HG02623 (cell line): ENCODE measurements around the gene GTF2H4.
A peak's percentile ranks its signal among the peaks of the same experiment; 100 is the strongest.
"Not testable (repeated sequence)": the region's sequence is repeated elsewhere in the genome, so short reads cannot be mapped to it uniquely, and the experiment has no call there.

Experiments used
- ATAC-seq: cut with Tn5 transposase; IDR thresholded peaks from one replicate; pipeline ENCODE4 v1.9.1; 2021; ENCODE audit warnings: moderate library complexity; ENCODE audit not compliant: unreplicated experiment

The GTF2H4 gene

DNA sequence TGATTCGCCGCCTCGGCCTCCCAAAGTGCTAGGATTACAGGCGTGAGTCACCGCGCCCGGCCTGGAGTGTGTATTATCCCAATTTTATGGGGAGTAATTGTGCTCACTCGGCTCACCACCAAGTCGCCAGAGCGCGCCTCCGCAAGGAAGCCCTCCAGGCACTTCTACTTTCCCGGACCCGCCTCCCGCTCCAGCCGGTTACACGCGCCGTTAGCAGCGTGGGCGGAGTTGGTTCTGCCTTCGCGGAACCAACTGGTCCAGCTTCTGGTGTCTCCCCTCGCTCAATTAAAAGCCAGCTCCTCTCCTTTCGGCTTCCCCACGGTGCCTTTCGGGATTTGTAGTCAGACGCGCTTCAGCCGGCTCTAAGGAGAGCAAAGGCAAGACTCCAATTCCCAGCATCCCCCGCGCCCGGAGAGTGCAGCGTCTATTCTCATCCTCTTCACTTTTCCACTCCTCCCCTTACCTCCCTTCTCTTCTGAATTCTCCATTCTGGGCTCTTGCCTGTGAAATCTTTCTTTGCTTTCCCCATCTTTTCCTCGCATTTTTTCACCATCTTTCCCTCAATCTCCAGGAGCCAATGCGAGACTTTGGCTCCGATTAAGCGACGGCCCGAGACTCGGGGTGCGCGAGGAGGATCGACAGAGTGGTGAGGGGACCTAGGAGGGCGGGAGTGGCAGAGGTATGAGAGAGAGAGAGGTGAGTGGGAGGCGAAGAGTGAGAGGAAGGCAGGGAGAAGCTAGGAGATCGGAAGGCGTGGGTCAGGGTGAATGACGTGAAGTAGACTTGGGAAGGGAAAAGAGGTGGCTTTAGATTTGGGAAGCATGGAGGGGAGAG is at the start of gene GTF2H4:
Gene GTF2H4 (plus strand): TSS at position 450 of the 834 bp plus-strand sequence.
- peak; percentile 91 for ATAC-seq

DNA sequence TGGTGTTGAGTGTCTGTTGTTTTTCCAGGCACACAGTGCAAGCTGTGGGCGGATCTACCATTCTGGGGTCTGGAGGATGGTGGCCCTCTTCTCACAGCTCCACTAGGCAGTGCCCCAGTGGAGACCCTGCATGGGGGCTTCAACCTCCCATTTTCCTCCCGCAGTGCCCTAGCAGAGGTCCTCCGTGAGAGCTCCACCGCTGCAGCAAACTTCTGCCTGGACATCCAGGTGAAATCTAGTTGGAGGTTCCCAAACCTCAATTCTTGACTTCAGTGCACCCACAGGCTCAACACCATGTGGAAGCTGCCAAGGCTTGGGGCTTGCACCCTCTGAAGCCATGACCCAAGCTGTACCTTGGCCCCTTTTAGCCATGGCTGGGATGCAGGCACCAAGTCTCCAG is 48.3 kb upstream of the GTF2H4 start:
- not testable (repeated sequence) for ATAC-seq

DNA sequence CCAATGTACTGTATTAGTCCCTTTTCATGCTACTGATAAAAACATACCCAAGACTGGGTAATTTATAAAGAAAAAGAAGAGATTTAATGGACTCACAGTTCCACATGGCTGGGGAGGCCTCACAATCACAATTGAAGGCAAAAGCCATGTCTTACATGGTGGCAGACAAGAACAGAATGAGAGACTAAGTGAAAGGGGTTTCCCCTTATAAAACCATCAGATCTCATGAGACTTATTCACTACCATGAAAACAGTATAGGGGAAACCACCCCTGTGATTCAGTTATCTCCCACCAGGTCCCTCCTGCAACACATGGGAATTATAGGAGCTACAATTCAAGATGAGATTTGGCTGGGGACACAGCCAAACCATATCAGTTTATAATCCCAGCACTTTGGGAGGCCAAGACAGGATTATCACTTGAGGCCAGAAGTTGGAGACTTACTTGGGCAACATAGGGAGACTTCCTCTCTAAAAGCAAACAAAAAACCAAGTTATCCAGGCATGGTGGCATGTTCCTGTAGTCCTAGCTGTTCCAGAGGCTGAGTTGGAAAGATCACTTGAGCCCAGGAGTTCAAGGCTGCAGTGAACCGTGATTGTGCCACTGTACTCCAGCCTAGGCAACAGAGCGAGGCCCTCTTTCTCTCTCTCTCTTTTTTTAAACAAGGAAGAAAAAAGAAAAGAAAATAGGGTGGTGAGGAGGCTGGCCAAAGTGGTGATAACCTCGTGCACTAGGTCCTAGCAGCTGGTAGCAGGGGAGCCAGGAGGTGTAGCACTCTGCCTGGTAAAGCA is 46.6 kb upstream of the GTF2H4 start:
- ATAC-seq = no peak

DNA sequence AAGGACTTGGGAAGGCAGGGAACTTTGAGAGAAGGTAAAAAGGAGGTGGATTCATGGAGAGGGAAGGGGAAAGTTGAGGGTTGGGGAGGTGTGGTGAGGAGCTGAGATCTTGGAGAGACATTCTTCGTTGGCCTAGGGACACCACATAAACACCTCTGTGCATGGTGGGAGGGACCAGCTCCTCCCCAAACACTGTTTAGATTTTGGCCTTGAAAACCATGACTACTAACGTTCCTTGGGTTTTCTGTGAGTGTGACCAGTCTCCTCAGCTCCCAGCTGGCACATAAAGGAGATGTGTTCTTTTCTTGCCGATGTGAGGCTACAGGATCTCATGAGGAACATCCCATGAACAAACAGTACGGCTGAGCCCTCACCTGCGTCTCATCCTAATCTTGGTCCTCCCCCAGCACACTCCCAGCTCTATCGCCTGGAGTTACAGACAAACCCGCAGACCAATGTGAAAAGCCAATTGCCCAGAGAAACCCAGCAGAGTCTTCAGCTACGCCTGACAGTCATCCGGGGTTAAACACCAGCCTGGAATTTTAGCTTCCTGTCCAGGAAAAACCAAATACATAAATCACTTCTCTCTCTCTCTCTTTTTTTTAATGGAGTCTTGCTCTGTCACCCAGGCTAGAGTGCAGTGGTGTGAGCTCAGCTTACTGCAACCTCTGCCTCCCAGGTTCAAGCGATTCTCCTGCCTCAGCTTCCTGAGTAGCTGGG is 45.7 kb upstream of the GTF2H4 start:
- no peak for ATAC-seq

DNA sequence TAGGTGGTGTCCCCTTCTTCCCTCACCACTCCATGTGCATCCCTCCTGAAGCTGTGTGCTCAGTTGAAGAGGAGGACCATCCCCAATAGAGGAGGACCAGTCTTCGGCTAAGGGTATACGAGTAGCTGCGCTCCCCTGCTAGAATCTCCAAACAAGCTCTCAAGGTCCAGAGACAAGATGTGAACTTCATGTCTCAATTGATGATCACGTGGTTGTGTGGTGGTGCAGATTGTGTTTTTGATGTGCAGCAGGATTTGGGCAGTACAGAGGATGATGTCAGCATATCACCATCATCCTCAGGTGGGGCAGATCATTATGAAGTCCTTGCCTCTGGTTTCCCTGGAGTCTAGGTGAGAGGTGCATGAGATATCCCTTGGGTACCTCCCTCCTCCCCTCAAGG is 43.7 kb upstream of the GTF2H4 start:
- ATAC-seq = no peak

DNA sequence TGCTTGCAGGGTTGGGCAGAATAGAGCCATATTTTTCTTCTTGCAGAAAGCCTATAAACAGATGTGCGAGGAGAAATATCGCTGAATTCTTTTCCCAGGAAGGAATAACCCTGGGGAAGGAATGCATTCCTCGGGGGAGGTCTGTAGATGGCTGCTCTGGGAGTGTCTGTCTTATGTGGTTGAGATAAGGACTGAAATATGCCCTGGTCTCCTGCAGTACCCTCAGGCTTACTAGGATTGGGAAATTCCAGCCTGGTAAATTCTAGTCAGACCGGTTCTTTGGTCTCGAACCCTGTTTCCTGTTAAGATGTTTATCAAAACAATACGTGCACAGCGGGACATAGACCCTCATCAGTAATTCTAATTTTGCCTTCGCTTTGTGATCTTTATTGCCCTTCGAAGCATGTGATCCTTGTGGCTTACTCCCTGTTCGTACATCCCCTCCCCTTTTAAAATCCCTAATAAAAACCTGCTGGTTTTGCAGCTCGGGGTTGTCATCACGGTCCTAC is 38.7 kb upstream of the GTF2H4 start:
- ATAC-seq = not testable (repeated sequence)

DNA sequence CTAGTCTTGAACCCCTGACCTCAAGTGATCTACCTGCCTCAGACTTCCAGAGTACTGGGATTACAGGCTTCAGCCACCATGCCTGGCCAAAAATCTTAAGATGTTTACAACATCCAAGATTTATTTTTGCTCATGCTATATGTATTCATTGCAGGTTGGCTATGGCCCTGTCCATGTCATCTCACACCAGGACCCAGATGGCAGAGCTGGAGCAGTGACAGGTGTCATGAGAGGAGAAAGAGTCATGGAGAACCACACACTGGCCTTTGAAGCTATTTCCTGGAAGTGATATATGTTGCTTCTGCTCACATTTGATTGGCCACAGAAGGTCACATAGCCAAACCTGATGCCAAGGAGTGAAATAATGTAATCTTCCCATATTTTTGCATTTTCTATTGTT is 37.5 kb upstream of the GTF2H4 start:
- no peak for ATAC-seq

DNA sequence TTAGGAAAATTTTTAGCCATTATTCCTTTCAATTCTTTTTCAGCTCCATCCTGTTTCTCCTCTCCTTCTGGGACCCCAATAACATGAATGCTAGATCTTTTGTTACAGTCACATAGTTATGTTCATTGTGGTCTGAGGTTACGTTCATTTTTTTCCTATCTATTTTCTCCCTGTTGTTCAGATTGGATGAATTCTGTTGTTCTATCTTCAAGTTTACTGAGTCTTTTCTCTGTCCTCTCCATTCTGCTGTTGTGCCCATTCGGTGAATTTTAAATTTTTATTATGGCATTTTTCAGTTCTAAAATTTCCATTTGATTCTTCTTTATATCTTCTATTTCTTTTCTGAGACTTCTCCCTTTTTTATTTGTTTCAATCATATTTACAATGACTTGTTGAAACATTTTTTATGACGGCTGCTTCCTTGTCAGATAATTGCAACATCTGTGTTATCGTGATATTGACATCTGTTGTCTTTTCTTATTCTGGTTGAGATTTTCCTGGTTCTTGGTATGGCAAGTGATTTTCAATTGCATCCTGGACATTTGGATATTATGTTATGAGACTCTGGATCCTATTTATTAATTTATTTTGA is 36.3 kb upstream of the GTF2H4 start:
- no peak for ATAC-seq

DNA sequence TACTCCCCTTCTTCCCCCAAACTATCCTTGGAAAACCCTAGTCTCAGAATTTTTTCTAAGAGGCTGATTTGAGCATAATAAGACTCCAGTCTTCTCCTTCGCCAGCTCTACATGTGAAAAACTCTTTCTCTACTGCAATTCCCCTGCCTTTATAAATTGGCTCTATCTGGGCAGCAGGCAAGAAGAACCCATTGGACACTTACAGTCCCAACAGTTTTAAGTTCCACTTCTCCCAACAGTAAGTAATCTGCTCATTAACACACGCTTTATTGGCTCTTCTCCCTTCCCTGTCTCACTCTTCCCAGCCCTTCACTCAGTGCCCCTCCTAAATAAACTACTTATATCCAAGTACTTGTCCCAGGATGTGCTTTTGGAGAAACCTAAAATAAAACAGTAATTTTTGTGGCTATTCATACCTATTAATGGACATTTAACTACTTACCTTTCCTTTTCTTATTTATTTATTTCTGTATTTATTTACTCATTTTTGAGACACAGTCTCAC is 34.8 kb upstream of the GTF2H4 start:
- ATAC-seq = no peak

DNA sequence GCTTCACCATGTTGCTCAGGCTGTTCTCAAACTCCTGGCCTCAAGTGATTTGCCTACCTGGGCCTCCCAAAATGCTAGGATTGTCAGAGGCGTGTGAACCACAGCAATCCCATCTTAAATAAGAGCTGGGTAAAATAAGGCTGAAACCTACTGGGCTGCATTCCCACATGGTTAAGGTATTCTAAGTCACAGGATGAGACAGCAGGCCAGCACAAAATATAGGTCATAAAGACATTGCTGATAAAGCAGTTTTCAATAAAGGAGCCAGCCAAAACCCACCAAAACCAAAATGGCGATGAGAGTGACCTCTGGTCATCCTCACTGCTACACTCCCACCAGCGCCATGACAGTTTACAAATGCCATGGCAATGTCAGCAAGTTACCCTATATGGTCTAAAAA is 34.2 kb upstream of the GTF2H4 start:
- ATAC-seq = not testable (repeated sequence)

DNA sequence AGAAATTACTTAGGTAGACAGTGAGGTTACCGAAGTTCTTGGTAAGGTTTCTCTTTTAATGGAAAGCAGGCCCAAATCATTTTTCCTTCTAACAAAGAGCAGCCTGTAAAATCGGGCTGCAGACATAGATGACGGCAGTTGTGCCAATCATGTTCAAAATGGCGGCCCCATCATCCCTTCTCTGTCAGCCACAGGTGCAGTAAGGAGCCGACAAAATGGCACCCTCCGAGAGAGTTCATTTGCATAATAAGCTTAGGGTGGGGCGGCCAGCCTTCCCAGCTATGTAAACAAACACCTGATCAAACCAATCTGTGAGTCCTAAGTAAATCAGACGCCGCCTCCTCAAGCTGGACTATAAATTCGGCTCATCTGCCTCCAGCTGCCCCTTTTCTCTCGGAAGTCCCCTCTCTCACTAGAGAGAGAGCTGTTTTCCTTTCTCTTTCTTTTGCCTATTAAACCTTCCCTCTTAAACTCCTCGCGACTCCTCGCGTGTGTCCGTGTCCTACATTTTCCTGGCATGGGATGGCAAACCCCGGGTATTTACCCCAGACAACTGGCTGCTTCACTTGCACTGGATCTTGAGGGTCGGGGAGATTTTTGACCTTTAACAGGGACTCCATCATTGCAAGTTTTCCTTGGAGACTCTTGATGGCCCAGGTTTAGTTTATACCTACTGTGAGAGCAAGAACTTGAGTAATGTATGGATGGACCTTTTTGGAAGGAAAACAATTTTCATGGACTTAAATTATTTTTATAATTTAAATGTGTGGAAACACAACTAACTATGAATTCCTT is 32.6 kb upstream of the GTF2H4 start:
- no peak for ATAC-seq

DNA sequence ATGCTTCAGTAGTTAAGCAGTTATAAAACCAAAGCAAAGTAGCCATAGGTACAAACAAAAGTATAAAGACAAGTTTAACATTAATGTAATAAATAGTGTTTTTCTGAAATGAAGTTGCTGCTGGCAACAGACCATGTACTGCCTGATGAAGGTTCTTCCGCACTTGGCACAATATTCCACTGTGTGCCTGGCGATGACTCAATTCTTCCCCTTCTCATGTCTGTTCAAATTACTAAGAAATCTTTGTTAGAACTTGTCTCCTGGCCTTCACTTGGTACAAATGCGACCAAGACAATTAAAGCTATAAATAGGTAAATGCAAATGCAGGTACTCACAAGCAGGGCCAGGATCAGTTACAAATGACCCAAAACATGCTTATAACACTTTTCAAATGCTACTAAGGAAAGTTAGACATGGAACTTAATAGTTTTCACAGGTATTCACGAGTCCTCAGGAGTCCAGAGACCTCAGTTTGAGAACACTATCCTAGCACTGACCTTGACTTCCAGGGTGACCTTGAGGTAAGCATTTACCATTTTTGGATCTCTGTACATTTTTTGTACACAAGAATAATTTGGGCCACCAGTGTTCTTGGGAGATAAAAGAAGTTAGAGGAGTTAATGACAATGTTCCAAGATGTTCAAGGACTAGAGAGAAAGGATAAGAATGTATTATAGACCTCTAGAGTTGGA is 31.8 kb upstream of the GTF2H4 start:
- ATAC-seq = no peak

DNA sequence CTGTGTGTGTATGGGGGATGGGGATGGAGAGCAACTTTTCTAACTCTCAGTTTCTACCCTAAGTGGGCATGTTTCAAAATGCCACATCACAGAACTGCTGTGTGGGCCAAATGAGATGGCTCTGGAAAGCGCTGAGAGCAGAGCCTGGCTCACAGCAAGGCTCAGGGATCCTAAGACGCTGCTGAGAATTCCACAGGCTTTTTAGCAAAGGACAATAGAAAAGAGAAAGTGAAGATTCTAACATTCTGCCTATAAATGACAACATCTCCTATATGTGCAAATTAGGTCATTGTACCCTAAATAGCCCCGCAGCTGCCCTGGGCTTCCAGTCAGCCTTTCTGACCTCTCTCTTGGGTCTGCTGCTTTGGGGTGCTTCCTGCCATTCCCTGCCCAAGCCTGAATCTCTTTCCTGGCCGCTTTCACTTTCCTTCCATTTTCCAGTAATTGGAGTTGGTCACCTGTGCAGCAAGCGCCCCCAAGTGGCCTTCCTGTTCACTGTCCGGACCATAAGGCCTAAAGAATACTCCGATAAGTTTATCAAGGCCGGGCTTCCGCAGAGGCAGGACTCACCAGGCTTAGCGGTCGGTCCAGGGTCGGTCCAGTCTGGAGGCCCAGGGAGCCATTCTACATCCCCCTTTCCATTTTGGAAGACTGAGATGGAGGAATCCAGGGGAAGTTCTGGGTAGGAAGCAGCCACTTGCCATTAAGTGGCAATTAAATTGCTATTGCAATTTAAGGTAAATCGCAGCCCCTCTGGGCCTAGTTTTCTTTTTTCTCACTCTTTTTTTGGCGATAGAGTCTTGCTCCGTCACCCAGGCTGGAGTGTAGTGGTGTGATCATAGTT is 30.4 kb upstream of the GTF2H4 start:
- no peak for ATAC-seq

DNA sequence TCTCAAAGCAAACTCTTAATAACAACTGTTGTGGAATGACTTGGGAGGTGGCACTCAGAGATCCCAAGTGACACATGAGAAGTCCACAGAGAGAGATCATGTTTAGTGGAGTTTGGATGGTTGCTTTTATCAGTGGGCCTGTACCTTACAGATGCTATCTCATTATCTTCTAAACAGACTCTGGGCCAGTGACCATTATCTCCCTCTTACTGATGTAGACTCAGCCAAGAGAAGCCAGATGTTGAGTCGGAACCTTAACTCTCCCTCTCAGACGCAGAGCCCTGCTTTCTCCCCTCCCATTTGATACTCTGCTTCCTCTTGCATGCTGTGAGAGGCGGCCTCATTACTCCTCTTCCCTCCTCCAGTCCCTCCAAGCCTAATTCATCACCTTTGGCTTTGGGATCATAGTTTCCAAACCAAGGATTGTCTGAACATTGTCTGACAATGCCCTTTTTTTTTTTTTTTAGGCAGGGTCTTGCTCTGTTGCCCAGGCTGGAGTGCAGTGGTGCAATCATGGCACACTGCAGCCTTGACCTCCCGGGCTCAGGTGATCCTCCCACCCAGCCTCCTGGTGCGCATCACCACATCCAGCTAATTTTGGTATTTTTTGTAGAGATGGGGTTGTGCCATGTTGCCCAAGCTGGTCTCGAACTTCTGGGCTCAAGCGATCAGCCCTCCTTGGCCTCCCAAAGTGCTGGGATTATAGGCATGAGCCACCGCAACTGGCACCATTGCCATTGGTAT is 28.2 kb upstream of the GTF2H4 start:
- no peak for ATAC-seq

DNA sequence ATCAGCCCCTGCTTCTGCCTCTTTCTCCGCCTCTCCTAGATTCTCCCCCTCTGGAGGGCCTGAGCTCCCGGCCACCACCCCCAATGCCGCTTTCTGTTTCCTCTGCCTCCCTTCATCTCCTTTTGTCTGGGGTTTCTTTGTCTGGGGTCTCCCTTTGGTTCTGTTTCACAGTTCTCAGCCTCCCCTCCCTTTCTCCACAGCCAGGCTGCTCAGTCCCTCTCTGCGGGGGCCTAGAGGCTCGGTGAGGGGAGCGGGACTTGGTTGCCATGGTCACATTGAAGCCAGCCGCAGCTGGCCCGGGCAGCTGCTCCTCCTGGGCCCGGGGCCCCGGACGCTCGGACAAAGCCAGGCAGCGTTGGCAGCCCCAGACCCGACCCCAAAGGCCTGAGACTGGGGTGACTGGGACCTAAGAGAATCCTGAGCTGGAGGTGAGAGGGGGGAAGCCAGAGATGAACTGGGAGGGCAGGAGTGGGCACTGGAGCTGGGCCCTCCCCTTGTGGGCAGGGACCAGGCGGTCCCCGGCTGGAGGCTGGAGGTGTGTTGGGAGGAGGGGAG is 27.2 kb upstream of the GTF2H4 start:
- ATAC-seq = no peak

DNA sequence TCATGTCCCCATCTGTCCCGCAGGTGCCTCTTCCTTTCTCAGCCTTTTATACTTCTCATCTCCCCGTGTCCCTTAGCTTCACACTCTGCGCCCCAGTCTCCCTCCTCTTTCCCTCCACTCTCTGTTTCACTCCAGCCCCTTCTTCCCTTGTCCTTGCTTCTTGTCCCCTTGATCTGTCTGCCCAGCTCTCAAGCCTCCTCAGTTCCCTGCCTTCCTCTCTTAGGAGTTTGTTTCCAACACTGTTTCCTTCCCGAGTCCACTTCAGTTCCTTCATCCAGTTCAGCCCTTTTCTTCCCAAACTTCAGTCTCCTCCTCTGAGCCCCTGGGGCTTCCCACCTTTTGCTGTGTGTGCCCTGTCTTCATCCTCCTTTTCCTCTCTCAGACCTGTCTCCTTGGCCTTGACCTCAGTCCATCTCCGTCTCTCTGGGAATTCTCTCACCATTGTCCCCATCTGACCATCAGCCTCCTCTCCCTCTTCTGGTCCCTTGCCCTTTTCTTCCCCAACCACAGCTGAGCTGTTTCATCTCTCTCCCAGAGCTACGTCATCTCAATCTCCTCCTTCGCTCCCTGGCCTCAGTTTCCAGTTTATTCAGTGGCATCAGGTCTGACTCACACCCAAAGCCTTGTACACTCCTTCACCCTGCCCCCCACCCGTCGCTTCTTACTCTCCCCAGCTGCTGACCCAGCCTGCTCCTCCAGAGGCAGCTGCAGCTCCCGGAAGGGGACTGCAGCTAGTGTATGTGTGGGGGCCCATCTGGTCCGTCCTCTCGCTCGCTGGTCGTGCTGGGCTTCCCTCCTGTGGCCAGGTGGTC is 26.4 kb upstream of the GTF2H4 start:
- ATAC-seq = no peak
